HG02798 (cell line): Measurements from ENCODE around the gene NUP214.
"Not testable (repeated sequence)": the region's sequence is repeated elsewhere in the genome, so short reads cannot be mapped to it uniquely, and the experiment has no call there.

Source experiments
- ATAC-seq: cut with Tn5 transposase; IDR thresholded peaks from one replicate; pipeline ENCODE4 v1.9.1; 2021; ENCODE audit warnings: mild to moderate bottlenecking; ENCODE audit not compliant: unreplicated experiment, poor library complexity

NUP214 gene

DNA sequence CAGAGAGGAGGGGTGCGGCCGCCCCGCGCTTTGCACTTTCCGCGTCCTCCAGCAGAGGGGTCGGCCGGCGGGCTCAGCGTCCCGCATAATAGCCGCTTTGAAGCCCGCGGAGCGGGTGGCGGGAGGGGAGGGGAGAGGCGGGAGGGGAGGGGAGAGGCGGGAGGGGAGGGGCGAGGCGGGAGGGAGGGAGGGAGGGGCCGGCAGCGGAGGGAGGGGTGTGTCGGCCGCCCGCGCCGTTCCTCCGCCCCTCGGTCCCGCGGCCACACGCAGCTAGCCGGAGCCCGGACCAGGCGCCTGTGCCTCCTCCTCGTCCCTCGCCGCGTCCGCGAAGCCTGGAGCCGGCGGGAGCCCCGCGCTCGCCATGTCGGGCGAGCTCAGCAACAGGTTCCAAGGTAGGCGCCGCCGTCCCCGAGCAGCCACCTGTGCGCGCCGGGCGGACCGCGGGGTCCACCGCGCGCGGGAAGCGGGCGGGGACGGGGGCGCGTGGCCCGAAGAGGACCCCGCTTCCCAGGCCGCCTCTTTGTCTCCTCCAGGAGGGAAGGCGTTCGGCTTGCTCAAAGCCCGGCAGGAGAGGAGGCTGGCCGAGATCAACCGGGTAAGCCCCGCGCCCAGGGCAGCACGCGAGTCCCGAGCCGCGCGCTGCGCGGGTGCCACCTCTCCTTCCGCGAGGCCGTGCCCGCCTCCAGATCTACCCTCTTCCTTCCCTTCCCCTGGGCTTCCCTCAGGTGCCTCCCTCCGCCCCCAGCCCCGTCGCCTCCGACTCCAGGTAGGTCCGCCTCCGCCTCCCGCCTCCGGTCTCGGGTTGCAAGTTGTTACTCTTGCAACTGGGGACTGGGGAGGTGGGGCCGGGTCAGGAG, 28.9 kb upstream of the NUP214 start, which contains the start of gene AIF1L:
Gene AIF1L, plus strand, starts transcription at position 263 of the 857 bp plus-strand sequence. Its CDS starts 99 bp downstream, at position 362.
- no peak for ATAC-seq

DNA sequence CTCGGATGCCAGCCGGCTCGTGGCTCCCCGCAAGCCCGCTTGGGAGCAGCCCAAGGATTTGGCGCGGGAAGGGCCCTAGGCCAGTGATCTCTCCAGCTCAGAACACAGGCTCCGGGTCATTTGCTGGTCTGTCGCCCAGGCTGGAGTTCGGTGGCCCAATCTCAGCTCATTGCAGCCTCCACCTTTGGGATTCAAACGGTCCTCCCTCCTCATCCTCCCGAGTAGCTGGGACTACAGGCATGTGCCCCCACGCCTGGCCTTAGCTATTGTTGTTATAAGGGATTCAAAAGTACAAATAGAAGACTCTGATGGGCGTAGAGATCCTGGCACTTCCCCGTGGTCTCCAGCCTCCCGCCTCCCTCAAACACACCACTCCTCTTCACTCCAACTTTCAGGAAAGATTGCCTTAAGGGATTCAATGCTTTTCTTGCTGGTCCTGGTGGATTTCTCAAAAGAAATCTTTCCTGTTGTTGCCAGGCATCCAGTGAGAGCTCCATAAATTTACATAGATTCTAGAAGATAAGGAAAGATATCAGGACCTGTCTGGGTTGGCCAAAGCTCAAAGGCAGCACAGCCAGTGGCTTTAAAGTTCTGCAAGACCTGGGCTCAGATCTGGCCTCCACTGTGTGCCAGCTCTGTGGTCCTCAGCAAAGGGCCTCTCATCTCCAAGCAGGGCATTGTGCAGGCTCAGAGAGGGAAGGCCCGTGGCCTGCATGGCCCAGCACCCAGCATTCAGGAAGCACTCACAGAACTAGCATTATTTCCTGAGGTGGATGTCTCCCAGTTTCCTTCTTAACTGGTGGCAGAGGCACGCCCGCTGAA, 28.0 kb upstream of the NUP214 start:
- ATAC-seq, result no peak

DNA sequence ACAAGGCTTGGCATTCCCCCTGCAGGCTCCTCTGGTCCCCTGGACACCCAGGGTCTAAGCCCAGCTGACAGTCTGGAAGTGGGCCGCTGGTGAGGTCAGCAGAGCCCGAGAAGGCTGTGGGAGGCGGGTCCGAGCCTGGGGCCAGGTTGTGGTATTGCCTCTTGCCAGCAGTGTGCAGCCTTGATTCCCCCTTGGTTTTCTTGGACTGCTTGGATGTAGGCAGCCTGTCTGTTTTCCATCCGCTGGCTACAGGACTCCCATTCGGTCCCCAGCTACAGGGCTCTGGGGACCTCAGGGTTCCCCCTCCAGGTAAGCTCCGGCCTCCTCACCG, 27.5 kb upstream of the NUP214 start:
- no peak for ATAC-seq

DNA sequence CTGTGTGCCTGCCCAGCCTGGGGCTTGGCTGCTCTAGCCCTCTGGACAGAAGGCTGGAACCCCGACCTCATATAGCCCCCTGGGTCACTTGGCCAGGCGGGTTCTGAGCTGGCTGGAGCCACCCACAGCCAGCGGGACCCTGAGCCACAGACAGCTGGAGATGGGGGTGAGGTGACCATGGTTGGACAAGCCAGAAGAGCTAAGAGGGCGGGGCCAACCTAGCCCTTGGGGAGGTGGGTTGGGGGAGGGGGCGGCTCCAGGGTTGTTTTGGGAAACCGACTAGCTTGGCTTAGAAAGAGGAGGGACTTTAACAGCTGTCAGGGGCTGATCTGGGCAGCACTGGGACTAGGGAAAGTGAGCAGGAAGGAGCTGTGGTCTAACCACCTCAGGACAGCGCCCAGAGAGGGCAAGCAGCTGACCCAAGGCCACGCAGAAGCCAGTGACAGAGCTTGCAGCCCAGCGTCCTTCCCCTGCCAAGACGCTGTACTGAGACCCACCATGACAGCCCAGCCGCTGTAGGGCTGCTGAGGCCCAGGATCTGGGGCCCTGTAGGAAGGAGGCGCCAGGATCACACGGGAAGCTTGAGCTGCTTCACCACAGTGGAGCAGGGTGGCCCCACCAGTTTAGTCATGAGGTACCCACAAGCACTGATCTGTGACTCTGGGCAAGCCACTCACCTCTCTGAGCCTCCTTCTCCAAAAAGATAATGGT, 26.8 kb upstream of the NUP214 start:
- ATAC-seq, result no peak

DNA sequence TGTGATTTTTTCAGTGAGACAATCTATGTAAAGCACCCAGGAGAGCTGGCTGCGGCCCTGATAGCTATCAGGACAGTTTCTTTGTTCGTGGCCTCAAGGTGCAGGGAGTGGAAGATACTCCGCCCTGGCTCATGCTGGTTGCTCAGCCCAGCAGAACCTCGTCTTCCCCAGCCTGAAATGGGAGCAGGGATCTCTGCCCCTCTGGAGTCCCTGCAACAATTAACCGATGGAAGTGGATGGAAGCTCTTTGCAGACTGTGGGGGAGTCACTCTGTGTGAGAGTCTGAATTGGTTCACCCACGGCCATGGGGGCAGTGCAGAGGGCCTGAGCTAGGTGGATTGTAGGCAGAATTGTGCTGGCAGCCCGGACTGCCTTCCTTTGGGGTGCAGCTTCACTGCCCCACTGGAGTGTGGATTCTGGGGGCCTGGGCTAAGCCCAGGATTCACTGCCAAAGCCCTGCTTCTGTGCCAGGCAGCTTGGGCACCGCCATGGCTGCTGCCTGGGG, 26.2 kb upstream of the NUP214 start:
- ATAC-seq, result no peak

DNA sequence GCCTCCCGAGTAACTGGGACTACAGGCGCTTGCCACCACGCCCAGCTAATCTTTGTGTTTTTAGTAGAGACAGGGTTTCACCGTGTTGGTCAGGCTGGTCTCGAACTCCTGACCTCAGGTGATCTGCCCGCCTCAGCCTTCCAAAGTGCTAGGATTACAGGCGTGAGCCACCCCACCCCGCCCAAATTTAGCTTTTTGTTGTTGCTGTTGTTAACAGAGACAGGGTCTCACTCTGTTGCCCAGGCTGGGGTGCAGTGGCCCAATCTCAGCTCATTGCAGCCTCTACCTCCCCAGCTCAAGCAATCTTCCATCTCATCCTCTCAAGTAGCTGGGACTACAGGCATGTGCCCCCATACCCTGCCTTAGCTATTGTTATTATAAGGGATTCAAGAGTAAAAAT, 25.5 kb upstream of the NUP214 start:
- not testable (repeated sequence) for ATAC-seq

DNA sequence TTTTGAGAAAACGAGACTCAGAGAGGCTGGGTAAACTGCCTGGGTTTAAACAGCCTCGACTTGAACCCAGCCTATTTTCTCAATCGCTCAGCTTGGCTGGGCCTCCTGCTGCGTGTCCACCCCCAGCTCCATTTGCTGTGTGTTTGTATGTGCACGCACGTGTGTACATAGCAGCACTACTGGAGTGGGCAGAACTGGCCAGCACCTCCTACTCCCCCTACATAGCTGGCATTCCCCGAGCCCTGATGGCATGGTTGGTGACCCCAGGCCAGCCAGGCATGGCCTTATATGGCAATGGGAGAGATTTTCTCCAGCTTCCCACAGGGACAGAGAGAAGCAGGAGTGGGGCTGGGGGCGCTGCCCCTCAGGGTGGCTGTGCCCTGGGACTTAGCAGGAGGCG, 24.9 kb upstream of the NUP214 start:
- no peak for ATAC-seq

DNA sequence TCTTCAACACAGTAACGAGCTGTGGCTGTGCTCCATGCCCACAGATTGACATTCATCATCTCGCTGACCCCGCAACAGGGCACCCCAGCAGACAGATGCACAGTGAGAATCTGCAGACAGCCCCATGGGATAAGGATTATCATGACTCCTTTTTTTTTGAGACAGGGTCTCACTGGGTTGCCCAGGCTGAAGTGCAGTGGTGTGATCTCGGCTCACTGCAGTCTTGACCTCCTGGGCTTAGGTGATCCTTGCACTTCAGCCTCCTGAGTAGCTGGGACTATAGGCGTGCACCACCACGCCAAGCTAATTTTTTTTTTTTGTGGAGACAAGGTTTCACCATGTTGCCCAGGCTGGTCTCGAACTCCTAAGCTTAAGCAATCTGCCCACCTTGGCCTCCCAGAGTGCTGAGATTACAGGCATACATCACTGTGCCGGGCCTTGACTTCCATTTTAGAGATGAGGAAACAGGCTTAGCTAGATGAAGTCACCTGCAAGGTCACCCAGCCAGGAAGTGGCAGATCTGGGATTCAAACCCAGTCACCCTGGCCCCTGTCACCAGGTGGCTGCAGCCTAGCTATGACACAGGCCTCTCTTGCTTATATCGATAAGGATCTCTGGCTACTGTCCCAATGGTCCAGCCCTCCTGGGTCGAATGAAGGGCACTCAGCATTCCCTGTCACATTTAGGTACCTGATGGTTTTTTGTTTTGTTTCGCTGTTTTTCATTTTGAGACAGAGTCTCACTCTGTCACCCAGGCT, 24.0 kb upstream of the NUP214 start:
- ATAC-seq, result no peak

DNA sequence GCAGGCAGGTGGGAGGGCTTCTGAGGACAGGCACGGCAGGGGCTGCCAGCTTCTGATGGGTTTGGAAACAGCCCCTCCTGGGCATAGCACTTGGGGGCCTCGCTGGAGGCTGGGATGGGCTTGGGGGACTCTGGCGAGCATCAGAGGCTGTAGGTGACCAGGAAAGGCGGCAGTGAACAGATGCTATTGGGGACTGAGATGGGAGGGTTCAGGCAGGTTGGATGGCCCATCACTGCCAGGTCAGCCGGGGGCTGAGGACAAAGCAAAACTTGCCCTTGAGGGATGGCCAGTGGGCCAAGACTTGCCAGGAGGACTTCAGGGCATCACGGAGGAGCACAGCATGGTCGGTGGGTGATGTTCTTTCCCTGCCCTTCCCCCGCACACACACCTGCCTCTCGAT, 22.4 kb upstream of the NUP214 start:
- no peak for ATAC-seq

DNA sequence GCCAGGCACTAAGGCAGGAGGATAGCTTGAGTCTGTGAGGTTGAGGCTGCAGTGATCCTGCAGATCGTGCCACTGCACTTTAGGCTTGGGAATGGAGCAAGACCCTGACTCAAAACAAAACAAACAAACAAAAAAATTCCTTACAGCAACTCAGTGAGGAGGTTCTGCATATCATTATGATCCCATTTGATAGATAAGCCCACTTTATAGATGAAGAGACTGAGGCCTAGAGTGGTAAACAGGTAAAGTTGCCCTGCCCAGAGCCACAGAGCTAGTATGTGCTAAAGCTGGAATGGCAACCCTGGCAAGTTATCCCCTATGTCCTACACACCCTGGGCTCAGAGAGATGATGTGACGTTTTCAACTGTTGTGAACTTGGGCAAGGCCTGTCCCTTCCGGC, 21.9 kb upstream of the NUP214 start:
- no peak for ATAC-seq

DNA sequence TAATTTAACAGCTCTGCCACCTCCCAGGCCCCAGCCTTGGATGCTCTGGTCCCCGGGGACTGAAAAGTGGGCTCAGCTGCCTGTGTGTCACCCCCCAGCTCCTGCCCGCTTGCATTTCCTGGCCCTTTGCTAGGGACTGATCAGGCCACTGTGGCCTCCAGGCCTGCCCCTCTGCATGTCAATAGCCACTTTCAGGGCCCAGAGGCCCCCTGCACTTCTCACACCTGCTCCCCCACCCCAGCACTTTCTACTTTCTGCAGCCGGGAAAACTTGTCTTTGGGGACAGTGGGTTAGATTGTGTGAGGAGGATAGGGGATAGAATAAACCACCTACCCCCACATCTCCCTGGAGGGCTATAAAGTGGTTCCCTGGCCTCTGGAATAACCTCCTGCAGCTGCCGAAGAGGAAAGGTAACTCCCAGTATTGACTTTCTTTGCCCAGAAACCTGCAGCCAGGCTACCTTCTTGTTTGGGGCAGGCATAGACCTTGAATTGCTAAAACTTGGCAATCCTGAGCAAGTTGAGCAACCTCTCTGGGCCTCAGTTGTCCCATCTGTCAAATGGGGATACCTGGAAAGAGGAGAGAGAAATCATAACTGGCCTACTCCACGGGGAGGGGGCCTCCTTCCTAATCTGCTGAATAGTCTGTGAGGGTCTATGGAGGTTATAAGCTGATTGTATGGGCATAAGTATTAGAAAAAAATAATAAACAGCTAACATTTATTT, 21.2 kb upstream of the NUP214 start:
- no peak for ATAC-seq

DNA sequence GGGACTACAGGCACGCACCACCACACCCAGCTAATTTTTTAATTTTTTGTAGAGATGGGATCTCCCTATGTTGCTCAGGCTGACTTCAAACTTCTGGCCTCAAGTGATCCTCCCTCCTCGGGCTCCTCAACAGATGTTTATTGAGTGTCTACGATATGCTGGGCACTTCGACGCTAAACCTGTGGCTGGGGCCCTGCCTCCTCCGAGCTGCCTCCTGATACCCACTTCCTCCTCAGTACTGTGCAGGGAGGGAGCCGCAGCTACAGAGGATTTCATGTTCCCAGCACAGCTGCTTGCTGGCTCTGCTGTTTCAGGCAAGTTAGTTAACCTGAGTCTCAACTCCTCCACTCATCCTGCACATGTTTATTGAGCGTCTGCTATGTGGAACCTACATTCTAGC, 19.4 kb upstream of the NUP214 start:
- ATAC-seq, result no peak

DNA sequence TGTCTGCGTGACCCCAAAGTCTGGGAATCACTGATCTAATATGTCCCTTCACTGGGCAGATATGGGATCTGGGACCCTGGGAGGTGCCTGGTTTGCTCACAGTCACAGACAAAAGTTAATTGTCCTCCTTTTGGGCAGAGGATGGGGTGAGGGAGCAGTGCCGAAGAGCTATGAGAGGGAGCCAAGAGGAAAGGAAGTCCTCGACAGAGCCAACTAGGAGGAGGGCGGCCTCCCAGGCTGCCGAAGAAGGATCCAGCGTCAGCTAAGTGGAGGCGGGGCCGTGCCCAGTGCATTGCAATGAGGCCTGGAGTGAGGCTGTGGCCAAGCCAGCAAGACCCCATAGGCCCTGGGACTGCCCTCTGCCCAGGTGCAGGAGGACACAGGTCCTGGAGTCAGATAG, 17.6 kb upstream of the NUP214 start:
- ATAC-seq, result no peak

DNA sequence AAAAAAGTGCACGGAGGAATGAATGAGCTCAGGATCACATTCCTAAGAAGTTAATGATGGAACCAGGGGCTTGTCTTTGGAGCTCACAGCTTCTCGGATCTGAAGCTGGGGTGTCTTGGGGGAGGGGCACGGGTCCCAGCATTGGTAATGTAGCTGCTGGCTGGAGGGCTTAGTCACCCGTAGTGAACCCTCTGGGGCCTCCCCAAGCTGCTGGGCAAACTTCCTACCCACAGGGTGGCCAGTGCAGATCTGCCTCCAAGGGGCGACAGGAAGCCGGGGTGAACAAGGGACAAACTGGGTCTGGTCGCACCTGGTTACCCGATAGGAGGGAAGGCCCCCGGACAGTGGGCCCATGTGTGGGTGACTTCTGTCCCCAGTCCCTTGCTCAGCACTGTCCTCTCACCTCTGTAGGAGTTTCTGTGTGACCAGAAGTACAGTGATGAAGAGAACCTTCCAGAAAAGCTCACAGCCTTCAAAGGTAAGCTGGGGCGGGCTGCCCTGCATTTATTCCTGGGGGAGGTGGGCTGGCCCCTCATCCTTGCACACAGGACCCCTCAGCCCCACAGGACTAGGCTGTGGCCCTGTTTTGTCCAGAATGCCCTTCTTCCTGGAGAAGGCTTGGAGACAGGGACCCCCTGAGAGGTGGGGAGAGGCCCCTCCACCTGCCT, 14.1 kb upstream of the NUP214 start:
- no peak for ATAC-seq

DNA sequence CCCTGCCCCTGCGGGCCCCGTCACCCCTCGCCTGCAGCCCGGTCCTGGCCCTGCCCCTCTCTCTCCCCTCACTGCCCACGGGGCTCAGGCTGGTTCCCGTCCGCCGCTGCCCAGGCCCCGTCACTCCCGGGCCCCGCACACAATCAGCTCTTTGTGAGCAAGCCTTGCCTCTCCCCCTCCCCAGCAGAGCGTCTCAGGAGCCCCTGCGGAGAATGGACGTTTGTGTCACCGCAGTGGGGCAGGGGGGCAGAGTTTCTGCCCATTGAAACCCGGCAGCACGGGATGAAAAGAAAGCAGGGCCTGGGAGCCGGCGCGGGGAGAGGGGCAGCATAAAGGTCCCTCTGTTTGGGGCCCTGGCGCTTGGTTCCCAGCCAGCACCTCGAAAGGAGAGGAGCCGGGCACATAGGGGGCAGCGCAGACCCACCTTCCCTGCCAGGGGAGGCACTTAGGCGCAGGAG, 13.5 kb upstream of the NUP214 start:
- ATAC-seq, result no peak

DNA sequence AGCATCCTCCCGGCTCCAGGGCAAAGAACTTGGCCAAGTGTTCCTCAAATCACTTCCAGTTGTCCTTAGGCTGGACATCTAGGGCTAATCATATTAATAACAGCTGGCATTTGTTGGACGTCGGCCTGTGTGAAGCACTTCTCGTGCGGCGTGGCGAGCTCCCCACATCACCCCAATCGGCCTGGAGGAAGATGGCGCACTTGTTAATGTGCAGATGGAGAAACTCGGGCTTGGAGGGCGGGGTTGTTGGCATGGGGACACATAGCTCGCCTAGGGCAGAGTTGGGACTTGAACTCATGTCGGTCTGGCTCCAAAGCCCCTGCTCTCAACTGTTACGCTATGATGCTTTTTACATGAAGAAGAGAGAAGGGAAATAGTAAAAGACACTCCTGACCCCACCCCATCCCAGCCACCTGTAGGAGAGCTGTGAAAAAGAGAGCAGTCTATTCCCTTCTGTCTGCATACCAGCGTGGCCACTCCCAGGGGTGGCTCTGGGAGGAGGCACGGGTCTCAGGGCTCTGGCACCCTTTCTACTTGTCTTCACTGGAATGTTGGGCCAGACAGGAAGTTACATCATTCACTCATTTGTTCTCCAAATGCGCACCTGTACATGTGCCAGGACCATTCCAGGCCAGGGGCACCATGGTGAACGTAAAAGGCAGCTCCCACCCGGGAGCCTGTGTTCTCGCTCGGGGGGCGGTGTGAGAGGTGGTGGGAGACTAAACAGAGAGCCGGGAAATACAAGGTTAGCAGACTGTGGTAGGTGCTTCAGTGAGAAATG, 12.8 kb upstream of the NUP214 start:
- no peak for ATAC-seq

DNA sequence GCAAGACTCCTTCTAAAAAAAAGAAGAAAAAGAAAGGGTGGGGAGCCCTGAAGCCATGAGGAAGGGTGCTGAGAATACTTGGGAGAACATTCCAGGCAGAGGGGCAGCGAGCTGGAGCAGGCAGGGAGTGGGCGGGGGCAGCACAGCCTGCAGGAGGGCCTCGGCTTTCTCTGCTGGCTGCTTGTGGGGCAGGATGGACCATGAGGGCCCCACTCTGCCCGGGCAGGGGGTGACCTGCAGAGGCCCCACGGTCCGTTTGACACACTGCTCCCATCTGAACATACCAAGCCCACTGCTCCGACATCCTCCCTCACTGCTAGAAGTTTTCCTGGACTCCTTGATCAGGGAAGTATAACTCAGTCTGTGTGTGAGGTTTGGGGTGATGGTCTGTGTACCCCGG, 11.7 kb upstream of the NUP214 start:
- no peak for ATAC-seq

DNA sequence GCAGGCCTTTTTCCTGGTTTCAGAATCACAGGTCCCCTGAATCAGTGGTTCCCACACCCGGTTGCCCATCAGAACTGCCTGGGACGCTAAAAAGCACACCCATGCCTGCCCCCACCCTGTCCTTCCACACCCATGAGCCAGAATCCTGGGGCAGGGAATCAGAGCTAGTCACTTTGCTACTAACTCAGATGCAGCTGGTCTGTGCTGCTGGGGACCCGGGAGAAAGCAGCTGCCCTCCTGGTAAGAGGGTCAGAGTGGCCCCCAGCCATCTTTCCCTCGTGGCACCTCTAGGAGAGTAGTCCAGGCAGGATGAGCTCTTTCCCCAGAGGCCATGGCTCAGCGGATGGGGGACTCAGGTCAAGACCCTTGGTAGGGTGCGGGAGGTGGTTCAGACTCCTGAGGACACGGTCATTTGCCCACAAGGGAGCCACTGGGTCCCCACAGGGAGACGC, 11.3 kb upstream of the NUP214 start:
- no peak for ATAC-seq
